Measurements from ENCODE around the gene ACSF3. TPM values are rescaled to one million over a fixed set of nuclear protein-coding genes. Genes with fewer than 3 reads are reported as not detected.

The ACSF3 gene
- total and polyA plus RNA-seq, 2 donors (not counting 1 experiment from before 2014, with no cell fraction given): 9.2 to 23.1 TPM

- H3K27me3 ChIP-seq (ENCODE audit: control insufficient read depth, insufficient read depth, low read length): peaks cover 32% of the 10 kb centered on the region
These were observed 105.8 kb downstream of the ACSF3 start for GRCh38 chr16:89199241-89200123.

DNA sequence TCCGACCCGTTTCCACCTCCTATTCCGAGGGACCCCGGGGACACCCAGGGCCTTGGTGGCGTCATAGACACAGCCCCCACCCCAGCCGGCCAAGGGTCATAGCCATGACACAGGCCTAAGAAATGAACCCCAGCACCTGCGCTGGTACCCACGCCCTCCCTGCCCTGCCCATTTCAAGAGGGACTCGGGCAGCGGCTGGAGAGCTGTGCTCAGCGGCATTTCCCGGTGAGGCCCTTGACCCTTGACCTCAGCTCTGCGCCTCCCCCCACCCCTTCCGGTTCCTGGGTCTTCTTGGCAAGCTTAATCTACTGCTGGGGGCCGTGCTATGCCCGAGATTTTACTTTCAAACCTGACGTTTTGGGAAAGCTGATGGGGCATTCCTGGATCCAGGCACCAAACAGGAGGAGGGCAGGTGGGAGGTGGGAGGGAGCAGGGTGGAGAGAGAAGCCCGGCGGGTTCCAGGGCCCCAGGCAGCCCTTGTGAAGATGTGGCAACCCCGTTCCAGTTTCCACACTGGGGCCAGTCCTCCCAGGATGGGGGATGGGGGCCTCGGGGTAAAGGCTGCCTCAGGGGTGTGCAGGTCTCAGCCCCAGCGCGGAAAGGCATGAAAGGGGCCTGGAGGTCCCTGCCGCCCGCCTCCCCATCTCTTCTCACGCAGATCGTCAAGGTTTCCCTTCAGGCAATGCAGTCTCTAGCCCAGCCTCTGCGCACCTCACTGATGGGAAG, 106.6 kb downstream of the ACSF3 start, which contains the start of gene SLC22A31:
Gene SLC22A31 (minus strand): TSS at position 414 of the 726 bp plus-strand sequence. CDS start 36 bp downstream, at position 378.
- H3K4me3 ChIP-seq (replicated peaks in 1 of 4; ENCODE audit: control extremely low read depth in 1 of 4, insufficient read depth in 1 of 4, low read depth in 3 of 4, low read length in 4 of 4): peak within 1 kb of the TSS in 1 of 4 experiments; percentile 28
- no peak within 1 kb of the TSS for H3K27ac ChIP-seq (ENCODE audit: insufficient read depth, low read length)
- H3K36me3 ChIP-seq (ENCODE audit: control insufficient read depth, insufficient read depth, low read length): no peaks in the 10 kb centered on the region
- H3K9ac ChIP-seq (ENCODE audit: insufficient read depth, low read length): no peak within 1 kb of the TSS
- H3K27me3 ChIP-seq (ENCODE audit: control insufficient read depth, insufficient read depth, low read length): peaks cover 32% of the 10 kb centered on the region
- no peak for DNase-seq (ENCODE audit: low read depth in 2 of 2)
- peak within 1 kb of the TSS; percentile 51 for H3K4me2 ChIP-seq (ENCODE audit: extremely low read depth, insufficient read depth, low read length)
- H4K20me1 ChIP-seq (ENCODE audit: control insufficient read depth, extremely low read depth, insufficient read depth, low read length): no peaks in the 10 kb centered on the region
- H3K79me2 ChIP-seq (ENCODE audit: control insufficient read depth, insufficient read depth, low read length): no peaks in the 10 kb centered on the region
- H3K4me1 ChIP-seq (ENCODE audit: control insufficient read depth, extremely low read depth, insufficient read depth, low read length): no peaks in the 10 kb centered on the region
- no peaks in the 10 kb centered on the region for H3K9me3 ChIP-seq (ENCODE audit: control insufficient read depth, insufficient read depth, low read depth, low read length)
- H2AFZ ChIP-seq (ENCODE audit: low read length): no peak within 1 kb of the TSS
- TF ChIP-seq CTCF (conservative IDR thresholded peaks at IDR 0.05 in 1 of 2, IDR thresholded peaks at IDR 0.05 in 1 of 2; ENCODE audit: low read depth in 1 of 2, low read length in 2 of 2) (no peak), EZH2 (IDR thresholded peaks at IDR 0.05; ENCODE audit: low read length, missing control alignments) (peak; percentile 88)

More at GRCh38 chr16:89199241-89200123, 105.8 kb downstream of the ACSF3 start:
- Histone ChIP-seq H3K36me3 (ENCODE audit: control insufficient read depth, insufficient read depth, low read length) (no peaks in the 10 kb centered on the region), H3K9ac (ENCODE audit: insufficient read depth, low read length) (no peak overlapping the region), H3K9me3 (ENCODE audit: control insufficient read depth, insufficient read depth, low read depth, low read length) (no peaks in the 10 kb centered on the region), H3K4me2 (ENCODE audit: extremely low read depth, insufficient read depth, low read length) (no peak overlapping the region), H3K79me2 (ENCODE audit: control insufficient read depth, insufficient read depth, low read length) (no peaks in the 10 kb centered on the region), H3K4me1 (ENCODE audit: control insufficient read depth, extremely low read depth, insufficient read depth, low read length) (no peaks in the 10 kb centered on the region), H4K20me1 (ENCODE audit: control insufficient read depth, extremely low read depth, insufficient read depth, low read length) (no peaks in the 10 kb centered on the region), H3K4me3 (replicated peaks in 1 of 4; ENCODE audit: control extremely low read depth in 1 of 4, insufficient read depth in 1 of 4, low read depth in 3 of 4, low read length in 4 of 4) (no peak overlapping the region), H2AFZ (ENCODE audit: low read length) (no peak overlapping the region), H3K27ac (ENCODE audit: insufficient read depth, low read length) (no peak overlapping the region)
- DNase-seq (ENCODE audit: low read depth in 2 of 2): no peak
- no peak for TF ChIP-seq CTCF (conservative IDR thresholded peaks at IDR 0.05 in 1 of 2, IDR thresholded peaks at IDR 0.05 in 1 of 2; ENCODE audit: low read depth in 1 of 2, low read length in 2 of 2)

- no peak for DNase-seq (ENCODE audit: low read depth in 2 of 2)
- H3K27me3 ChIP-seq (ENCODE audit: control insufficient read depth, insufficient read depth, low read length): peaks cover 32% of the 10 kb centered on the region
These were observed 107.3 kb downstream of the ACSF3 start for GRCh38 chr16:89200850-89201411.

More at GRCh38 chr16:89200850-89201411, 107.3 kb downstream of the ACSF3 start:
- Histone ChIP-seq H3K9ac (ENCODE audit: insufficient read depth, low read length) (no peak overlapping the region), H3K27ac (ENCODE audit: insufficient read depth, low read length) (no peak overlapping the region), H3K4me2 (ENCODE audit: extremely low read depth, insufficient read depth, low read length) (peak overlapping the region; percentile 51), H3K79me2 (ENCODE audit: control insufficient read depth, insufficient read depth, low read length) (no peaks in the 10 kb centered on the region), H4K20me1 (ENCODE audit: control insufficient read depth, extremely low read depth, insufficient read depth, low read length) (no peaks in the 10 kb centered on the region), H2AFZ (ENCODE audit: low read length) (no peak overlapping the region), H3K9me3 (ENCODE audit: control insufficient read depth, insufficient read depth, low read depth, low read length) (no peaks in the 10 kb centered on the region), H3K4me3 (replicated peaks in 1 of 4; ENCODE audit: control extremely low read depth in 1 of 4, insufficient read depth in 1 of 4, low read depth in 3 of 4, low read length in 4 of 4) (no peak overlapping the region), H3K4me1 (ENCODE audit: control insufficient read depth, extremely low read depth, insufficient read depth, low read length) (no peaks in the 10 kb centered on the region), H3K36me3 (ENCODE audit: control insufficient read depth, insufficient read depth, low read length) (no peaks in the 10 kb centered on the region)
- TF ChIP-seq CTCF (conservative IDR thresholded peaks at IDR 0.05 in 1 of 2, IDR thresholded peaks at IDR 0.05 in 1 of 2; ENCODE audit: low read depth in 1 of 2, low read length in 2 of 2) (no peak), EZH2 (IDR thresholded peaks at IDR 0.05; ENCODE audit: low read length, missing control alignments) (no peak)

All from fibroblast of lung (primary cell).